Fibroblast of pulmonary artery (primary cell): ENCODE data around the gene PLXDC2.

Experiments
- DNase-seq: peaks from one replicate; pipeline ENCODE4 v3.0.0-alpha.2; 2010; ENCODE audit warnings: low read depth
- H3K4me3 ChIP-seq: replicated peaks from 2 replicates; pipeline ENCODE4 v1.5.1; 2011; ENCODE audit warnings: low read depth, mild to moderate bottlenecking, control low read depth, low read length, moderate library complexity
- CTCF ChIP-seq: IDR thresholded peaks from 2 replicates; pipeline ENCODE4 v1.5.1; 2011; ENCODE audit warnings: mild to moderate bottlenecking, control low read depth, low read length, inconsistent platforms; ENCODE audit errors: missing control alignments

Gene PLXDC2

GRCh38 chr10:20128811-20129210 lies 312.6 kb downstream of the PLXDC2 start:
- no peak for DNase-seq
- no peak for TF ChIP-seq CTCF
- no peak overlapping the region for H3K4me3 ChIP-seq

GRCh38 chr10:20132816-20133215 lies 316.6 kb downstream of the PLXDC2 start:
- H3K4me3 ChIP-seq = no peak overlapping the region
- TF ChIP-seq CTCF = no peak
- DNase-seq = no peak

- TF ChIP-seq CTCF = no peak
- DNase-seq = no peak
- no peak overlapping the region for H3K4me3 ChIP-seq
Observed at GRCh38 chr10:20133669-20134189, 317.5 kb downstream of the PLXDC2 start.

GRCh38 chr10:20142311-20142710 lies 326.1 kb downstream of the PLXDC2 start:
- DNase-seq = no peak
- no peak overlapping the region for H3K4me3 ChIP-seq
- TF ChIP-seq CTCF = no peak

- no peak overlapping the region for H3K4me3 ChIP-seq
- DNase-seq = no peak
- TF ChIP-seq CTCF = no peak
Observed at GRCh38 chr10:20144268-20144667, 328.0 kb downstream of the PLXDC2 start.

- no peak overlapping the region for H3K4me3 ChIP-seq
- TF ChIP-seq CTCF = no peak
- no peak for DNase-seq
Observed at GRCh38 chr10:20146004-20146403, 329.8 kb downstream of the PLXDC2 start.

- no peak overlapping the region for H3K4me3 ChIP-seq
- DNase-seq = no peak
- TF ChIP-seq CTCF = no peak
Observed at GRCh38 chr10:20147684-20148083, 331.5 kb downstream of the PLXDC2 start.
